Ishikawa (cell line): ENCODE results near the gene DGKD.

Experiments used
- CEBPB ChIP-seq: IDR thresholded peaks from 2 replicates; pipeline ENCODE4 v1.6.1; 2012
- CREB1 ChIP-seq: IDR thresholded peaks from 2 replicates; pipeline ENCODE4 v1.6.1; 2012; ENCODE audit warnings: low read depth
- EGR1 ChIP-seq: IDR thresholded peaks from 2 replicates; pipeline ENCODE4 v1.6.1; 2012
- EP300 ChIP-seq: IDR thresholded peaks from 2 replicates; pipeline ENCODE4 v1.6.1; 2012; ENCODE audit warnings: borderline replicate concordance
- FOXM1 ChIP-seq: IDR thresholded peaks from 2 replicates; pipeline ENCODE4 v1.6.1; 2012; ENCODE audit warnings: low read depth, borderline replicate concordance
- NFIC ChIP-seq: IDR thresholded peaks from 2 replicates; pipeline ENCODE4 v1.6.1; 2012
- RAD21 ChIP-seq: IDR thresholded peaks from 2 replicates; pipeline ENCODE4 v1.6.1; 2012; ENCODE audit warnings: low read depth
- TAF1 ChIP-seq: IDR thresholded peaks from 2 replicates; pipeline ENCODE4 v1.6.1; 2012; ENCODE audit warnings: low read depth, mild to moderate bottlenecking
- TCF12 ChIP-seq: IDR thresholded peaks from 2 replicates; pipeline ENCODE4 v1.6.1; 2012; ENCODE audit warnings: low read depth
- TEAD4 ChIP-seq: IDR thresholded peaks from 2 replicates; pipeline ENCODE4 v1.6.1; 2012
- YY1 ChIP-seq: IDR thresholded peaks from 2 replicates; pipeline ENCODE4 v1.6.1; 2012; ENCODE audit warnings: low read depth
- ZBTB7A ChIP-seq: IDR thresholded peaks from 2 replicates; pipeline ENCODE4 v1.6.1; 2012; ENCODE audit warnings: low read depth
- TF ChIP-seq, protein P1 (sequence below): IDR thresholded peaks from 2 replicates; pipeline ENCODE4 v1.6.1; 2012
- TF ChIP-seq, protein P2 (sequence below): IDR thresholded peaks from 2 replicates; pipeline ENCODE4 v1.6.1; 2012; ENCODE audit warnings: low read depth, mild to moderate bottlenecking
- TF ChIP-seq, protein P3 (sequence below): IDR thresholded peaks from 2 replicates; pipeline ENCODE4 v1.6.1; 2012

DGKD gene

DNA sequence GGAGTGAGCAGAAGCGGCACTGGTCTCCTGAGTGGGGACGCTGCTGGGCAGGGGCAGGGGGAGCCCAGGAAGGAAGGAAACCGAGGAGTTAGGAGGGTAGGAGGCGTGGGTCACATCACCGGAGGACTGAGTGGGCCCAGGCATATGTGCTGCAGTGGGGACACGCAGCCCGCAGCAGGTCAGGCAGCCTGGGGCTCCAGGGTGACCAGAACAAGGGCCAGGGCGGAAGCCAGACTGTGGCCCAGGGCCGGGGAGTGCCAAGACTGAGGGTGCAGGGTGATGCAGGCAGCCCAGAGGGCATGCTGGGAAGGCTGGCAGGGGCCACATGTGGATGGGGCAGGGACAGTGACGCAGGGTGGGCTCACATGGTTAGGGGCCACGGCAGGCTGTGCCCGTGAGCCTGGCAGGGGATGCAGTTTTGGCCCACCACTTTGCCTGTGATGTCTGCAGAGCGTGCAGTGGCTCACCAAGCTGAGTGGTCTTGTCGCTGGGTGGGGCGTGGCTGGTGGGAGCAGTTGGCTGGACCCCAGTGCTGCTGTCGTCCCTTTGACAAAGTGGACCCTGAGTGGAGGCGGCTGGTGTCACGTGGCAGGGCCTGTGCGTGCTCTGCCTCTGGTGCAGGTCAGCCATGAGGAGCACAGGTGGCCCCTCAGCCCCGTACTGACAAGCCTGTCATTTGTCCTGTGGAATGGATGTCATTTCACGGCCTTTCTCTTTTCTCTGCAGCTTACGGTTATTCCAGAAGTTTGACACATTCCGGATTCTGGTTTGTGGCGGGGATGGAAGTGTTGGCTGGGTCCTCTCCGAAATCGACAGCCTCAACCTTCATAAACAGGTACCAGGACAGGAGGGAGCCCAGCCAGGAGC lies 87.1 kb downstream of the DGKD start:
- TF ChIP-seq NFIC (no peak), EP300 (no peak), EGR1 (no peak), RAD21 (no peak), CEBPB (no peak), TAF1 (no peak), FOXM1 (no peak), TEAD4 (no peak), CREB1 (no peak), YY1 (no peak), ZBTB7A (no peak)
- TF ChIP-seq, protein P1, sequence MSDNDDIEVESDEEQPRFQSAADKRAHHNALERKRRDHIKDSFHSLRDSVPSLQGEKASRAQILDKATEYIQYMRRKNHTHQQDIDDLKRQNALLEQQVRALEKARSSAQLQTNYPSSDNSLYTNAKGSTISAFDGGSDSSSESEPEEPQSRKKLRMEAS, result no peak
- TF ChIP-seq, protein P2, sequence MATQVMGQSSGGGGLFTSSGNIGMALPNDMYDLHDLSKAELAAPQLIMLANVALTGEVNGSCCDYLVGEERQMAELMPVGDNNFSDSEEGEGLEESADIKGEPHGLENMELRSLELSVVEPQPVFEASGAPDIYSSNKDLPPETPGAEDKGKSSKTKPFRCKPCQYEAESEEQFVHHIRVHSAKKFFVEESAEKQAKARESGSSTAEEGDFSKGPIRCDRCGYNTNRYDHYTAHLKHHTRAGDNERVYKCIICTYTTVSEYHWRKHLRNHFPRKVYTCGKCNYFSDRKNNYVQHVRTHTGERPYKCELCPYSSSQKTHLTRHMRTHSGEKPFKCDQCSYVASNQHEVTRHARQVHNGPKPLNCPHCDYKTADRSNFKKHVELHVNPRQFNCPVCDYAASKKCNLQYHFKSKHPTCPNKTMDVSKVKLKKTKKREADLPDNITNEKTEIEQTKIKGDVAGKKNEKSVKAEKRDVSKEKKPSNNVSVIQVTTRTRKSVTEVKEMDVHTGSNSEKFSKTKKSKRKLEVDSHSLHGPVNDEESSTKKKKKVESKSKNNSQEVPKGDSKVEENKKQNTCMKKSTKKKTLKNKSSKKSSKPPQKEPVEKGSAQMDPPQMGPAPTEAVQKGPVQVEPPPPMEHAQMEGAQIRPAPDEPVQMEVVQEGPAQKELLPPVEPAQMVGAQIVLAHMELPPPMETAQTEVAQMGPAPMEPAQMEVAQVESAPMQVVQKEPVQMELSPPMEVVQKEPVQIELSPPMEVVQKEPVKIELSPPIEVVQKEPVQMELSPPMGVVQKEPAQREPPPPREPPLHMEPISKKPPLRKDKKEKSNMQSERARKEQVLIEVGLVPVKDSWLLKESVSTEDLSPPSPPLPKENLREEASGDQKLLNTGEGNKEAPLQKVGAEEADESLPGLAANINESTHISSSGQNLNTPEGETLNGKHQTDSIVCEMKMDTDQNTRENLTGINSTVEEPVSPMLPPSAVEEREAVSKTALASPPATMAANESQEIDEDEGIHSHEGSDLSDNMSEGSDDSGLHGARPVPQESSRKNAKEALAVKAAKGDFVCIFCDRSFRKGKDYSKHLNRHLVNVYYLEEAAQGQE, result no peak
- TF ChIP-seq, protein P3, sequence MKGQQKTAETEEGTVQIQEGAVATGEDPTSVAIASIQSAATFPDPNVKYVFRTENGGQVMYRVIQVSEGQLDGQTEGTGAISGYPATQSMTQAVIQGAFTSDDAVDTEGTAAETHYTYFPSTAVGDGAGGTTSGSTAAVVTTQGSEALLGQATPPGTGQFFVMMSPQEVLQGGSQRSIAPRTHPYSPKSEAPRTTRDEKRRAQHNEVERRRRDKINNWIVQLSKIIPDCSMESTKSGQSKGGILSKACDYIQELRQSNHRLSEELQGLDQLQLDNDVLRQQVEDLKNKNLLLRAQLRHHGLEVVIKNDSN, result no peak

DNA sequence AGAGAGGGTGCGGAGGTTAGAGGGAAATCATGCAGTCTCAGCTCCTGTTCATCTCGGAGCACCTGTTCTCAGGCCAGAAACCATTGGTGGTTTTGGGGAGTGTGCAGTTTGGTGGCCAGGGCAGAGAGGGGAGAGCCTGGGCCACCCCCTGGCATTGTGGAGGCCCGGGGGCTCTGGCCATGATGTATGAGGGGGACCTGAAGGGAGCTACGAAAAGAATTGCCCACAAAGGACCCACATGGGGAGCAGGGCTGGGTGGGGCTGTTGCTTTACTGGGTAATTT lies 87.7 kb downstream of the DGKD start:
- TF ChIP-seq FOXM1, result no peak
- no peak for TF ChIP-seq TCF12
- no peak for TF ChIP-seq CEBPB
- TF ChIP-seq EP300, result no peak
- no peak for TF ChIP-seq TEAD4
- no peak for TF ChIP-seq RAD21
- TF ChIP-seq, protein P2, result no peak
- no peak for TF ChIP-seq CREB1
- no peak for TF ChIP-seq ZBTB7A
- TF ChIP-seq, protein P3, result no peak
- TF ChIP-seq EGR1, result no peak
- no peak for TF ChIP-seq TAF1
- TF ChIP-seq, protein P1, result no peak
- no peak for TF ChIP-seq YY1
- no peak for TF ChIP-seq NFIC

DNA sequence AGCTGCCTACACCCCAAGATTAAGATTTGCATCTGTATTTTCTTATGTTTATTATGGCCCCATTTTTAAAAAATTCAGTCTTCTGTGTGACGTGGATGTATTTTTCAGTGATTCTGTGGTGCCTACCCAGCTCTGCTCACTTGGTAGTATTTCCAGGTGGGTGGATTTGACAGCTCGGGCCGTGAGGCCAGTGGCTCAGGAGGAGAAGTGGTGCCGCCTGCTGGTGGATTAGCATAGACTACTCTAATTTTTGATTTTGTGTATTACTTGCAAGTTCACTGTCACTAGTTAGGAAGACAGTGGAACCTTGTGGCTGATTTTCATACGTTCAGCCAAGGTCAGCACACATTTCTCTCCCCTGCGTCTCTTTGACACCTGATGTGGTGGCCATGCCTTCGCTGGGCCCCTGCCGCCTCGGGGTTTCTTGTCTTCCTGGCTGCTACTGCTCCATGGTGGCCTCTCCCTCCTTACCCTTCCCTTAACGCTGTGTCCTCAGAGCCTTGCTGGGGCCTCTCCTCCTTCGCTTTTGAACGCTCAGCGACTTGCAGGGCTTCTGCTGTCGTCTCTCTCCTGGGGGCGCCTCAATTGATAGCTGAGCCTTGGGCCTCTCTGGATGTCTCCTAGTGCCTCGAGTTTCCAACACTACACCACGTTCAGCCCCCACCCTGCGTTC lies 89.4 kb downstream of the DGKD start:
- no peak for TF ChIP-seq EP300
- TF ChIP-seq, protein P3, result no peak
- peak; percentile 93 for TF ChIP-seq RAD21
- no peak for TF ChIP-seq FOXM1
- TF ChIP-seq EGR1, result no peak
- no peak for TF ChIP-seq NFIC
- TF ChIP-seq, protein P1, result peak; percentile 19; the same call in 1 of the 2 replicates

DNA sequence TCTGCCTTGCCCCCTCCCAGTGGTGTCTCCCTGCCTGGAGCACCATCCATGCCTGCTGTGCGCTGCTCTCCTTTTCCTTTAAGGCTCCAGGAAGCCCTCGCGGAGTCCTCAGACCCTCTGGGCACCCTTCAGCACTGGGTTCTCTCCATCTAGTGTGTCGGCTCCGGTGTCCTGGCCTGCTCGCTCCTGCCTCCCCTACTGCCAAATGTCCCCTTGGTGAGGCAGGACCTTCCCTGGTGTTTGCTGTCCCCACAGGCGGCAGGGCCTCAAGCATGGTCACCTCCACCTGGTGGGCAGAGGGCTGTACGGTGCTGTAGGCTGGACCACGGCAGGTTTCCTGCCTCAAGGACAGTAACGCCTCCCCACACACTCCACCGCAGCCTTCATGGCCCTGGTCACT lies 90.2 kb downstream of the DGKD start:
- TF ChIP-seq EGR1 (no peak), TCF12 (no peak), YY1 (no peak), CREB1 (no peak), EP300 (no peak), NFIC (no peak), ZBTB7A (no peak), TAF1 (no peak), CEBPB (no peak), FOXM1 (no peak), RAD21 (no peak), TEAD4 (no peak)
- TF ChIP-seq, protein P3, result no peak
- TF ChIP-seq, protein P2, result no peak
- TF ChIP-seq, protein P1, result no peak
